ENCODE results near the gene LRRK1.

GRCh38 chr15:101093958-101094357, 174.8 kb downstream of the LRRK1 start:
- TF ChIP-seq, protein P1, sequence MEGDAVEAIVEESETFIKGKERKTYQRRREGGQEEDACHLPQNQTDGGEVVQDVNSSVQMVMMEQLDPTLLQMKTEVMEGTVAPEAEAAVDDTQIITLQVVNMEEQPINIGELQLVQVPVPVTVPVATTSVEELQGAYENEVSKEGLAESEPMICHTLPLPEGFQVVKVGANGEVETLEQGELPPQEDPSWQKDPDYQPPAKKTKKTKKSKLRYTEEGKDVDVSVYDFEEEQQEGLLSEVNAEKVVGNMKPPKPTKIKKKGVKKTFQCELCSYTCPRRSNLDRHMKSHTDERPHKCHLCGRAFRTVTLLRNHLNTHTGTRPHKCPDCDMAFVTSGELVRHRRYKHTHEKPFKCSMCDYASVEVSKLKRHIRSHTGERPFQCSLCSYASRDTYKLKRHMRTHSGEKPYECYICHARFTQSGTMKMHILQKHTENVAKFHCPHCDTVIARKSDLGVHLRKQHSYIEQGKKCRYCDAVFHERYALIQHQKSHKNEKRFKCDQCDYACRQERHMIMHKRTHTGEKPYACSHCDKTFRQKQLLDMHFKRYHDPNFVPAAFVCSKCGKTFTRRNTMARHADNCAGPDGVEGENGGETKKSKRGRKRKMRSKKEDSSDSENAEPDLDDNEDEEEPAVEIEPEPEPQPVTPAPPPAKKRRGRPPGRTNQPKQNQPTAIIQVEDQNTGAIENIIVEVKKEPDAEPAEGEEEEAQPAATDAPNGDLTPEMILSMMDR (IDR thresholded peaks at IDR 0.05), result no peak
- TF ChIP-seq EZH2 (IDR thresholded peaks at IDR 0.05; ENCODE audit: borderline replicate concordance, insufficient read depth, low read depth, low read length, poor library complexity, severe bottlenecking), result no peak
